KMS-11 (cell line): ENCODE measurements around the gene HES4.

Experiments
- H2AFZ ChIP-seq: fragments of 200-600 bp; sonication (generic); 2 replicates; pipeline ENCODE4 v1.6.1; 2016; ENCODE audit warnings: antibody characterized with exemption, mixed run types, low read depth
- H3K27ac ChIP-seq: fragments of 200-600 bp; sonication (generic); 2 replicates; pipeline ENCODE4 v1.6.1; 2016; ENCODE audit warnings: mild to moderate bottlenecking, mixed run types
- H3K27me3 ChIP-seq: fragments of 200-600 bp; sonication (generic); 2 replicates; pipeline ENCODE4 v1.6.1; 2017; ENCODE audit warnings: mild to moderate bottlenecking, low read depth, mixed run types, moderate library complexity; ENCODE audit not compliant: insufficient read depth
- H3K36me3 ChIP-seq: fragments of 200-600 bp; sonication (generic); 2 replicates; pipeline ENCODE4 v1.6.1; 2017; ENCODE audit warnings: mild to moderate bottlenecking, mixed run types; ENCODE audit not compliant: insufficient read depth
- H3K4me1 ChIP-seq: fragments of 200-600 bp; sonication (generic); 2 replicates; pipeline ENCODE4 v1.6.1; 2016; ENCODE audit warnings: mild to moderate bottlenecking, low read depth, mixed run types; ENCODE audit not compliant: poor library complexity, severe bottlenecking
- H3K4me2 ChIP-seq: fragments of 200-600 bp; sonication (generic); 2 replicates; pipeline ENCODE4 v1.7.0; 2016; ENCODE audit warnings: mild to moderate bottlenecking, mixed run types
- H3K4me3 ChIP-seq: fragments of 200-600 bp; sonication (generic); IDR thresholded peaks from 2 replicates; pipeline ENCODE4 v1.6.1; 2017; ENCODE audit warnings: low read depth, low read length, mixed read lengths; ENCODE audit not compliant: insufficient read depth
- H3K79me2 ChIP-seq: fragments of 200-600 bp; sonication (generic); 2 replicates; pipeline ENCODE4 v1.6.1; 2016; ENCODE audit warnings: low read depth, mixed run types; ENCODE audit not compliant: insufficient read depth
- H3K9ac ChIP-seq: fragments of 200-600 bp; sonication (generic); 2 replicates; pipeline ENCODE4 v1.6.1; 2016; ENCODE audit warnings: mild to moderate bottlenecking, mixed run types
- H4K20me1 ChIP-seq: fragments of 200-600 bp; sonication (generic); 2 replicates; pipeline ENCODE4 v1.6.1; 2016; ENCODE audit warnings: mild to moderate bottlenecking, mixed run types; ENCODE audit not compliant: insufficient read depth
- TF ChIP-seq, protein P1 (sequence below): fragments of 200-600 bp; sonication (generic); conservative IDR thresholded peaks from 2 replicates; pipeline ENCODE4 v1.6.1; 2017; ENCODE audit warnings: low read depth, mild to moderate bottlenecking, antibody characterized with exemption, low read length, moderate library complexity, mixed read lengths

Gene HES4

GRCh38 chr1:1041092-1041523 is 41.2 kb upstream of the HES4 start:
- H2AFZ ChIP-seq, result no peak overlapping the region
- no peak overlapping the region for H3K4me3 ChIP-seq
- peaks cover 43% of the 10 kb centered on the region for H3K27me3 ChIP-seq
- TF ChIP-seq, protein P1, sequence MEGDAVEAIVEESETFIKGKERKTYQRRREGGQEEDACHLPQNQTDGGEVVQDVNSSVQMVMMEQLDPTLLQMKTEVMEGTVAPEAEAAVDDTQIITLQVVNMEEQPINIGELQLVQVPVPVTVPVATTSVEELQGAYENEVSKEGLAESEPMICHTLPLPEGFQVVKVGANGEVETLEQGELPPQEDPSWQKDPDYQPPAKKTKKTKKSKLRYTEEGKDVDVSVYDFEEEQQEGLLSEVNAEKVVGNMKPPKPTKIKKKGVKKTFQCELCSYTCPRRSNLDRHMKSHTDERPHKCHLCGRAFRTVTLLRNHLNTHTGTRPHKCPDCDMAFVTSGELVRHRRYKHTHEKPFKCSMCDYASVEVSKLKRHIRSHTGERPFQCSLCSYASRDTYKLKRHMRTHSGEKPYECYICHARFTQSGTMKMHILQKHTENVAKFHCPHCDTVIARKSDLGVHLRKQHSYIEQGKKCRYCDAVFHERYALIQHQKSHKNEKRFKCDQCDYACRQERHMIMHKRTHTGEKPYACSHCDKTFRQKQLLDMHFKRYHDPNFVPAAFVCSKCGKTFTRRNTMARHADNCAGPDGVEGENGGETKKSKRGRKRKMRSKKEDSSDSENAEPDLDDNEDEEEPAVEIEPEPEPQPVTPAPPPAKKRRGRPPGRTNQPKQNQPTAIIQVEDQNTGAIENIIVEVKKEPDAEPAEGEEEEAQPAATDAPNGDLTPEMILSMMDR, result no peak
- no peaks in the 10 kb centered on the region for H3K79me2 ChIP-seq
- H3K4me2 ChIP-seq, result no peak overlapping the region
- H3K4me1 ChIP-seq, result peaks cover 6% of the 10 kb centered on the region
- H3K9ac ChIP-seq, result no peak overlapping the region
- H3K36me3 ChIP-seq, result no peaks in the 10 kb centered on the region
- H3K27ac ChIP-seq, result no peak overlapping the region
- no peaks in the 10 kb centered on the region for H4K20me1 ChIP-seq

GRCh38 chr1:1040004-1040991 is 40.4 kb upstream of the HES4 start:
- no peak overlapping the region for H2AFZ ChIP-seq
- peaks cover 51% of the 10 kb centered on the region for H3K27me3 ChIP-seq
- TF ChIP-seq, protein P1, result no peak
- no peak overlapping the region for H3K4me2 ChIP-seq
- H3K4me3 ChIP-seq, result no peak overlapping the region
- H3K36me3 ChIP-seq, result no peaks in the 10 kb centered on the region
- peaks cover 6% of the 10 kb centered on the region for H3K4me1 ChIP-seq
- no peaks in the 10 kb centered on the region for H4K20me1 ChIP-seq
- no peak overlapping the region for H3K9ac ChIP-seq
- H3K27ac ChIP-seq, result no peak overlapping the region
- H3K79me2 ChIP-seq, result no peaks in the 10 kb centered on the region

DNA sequence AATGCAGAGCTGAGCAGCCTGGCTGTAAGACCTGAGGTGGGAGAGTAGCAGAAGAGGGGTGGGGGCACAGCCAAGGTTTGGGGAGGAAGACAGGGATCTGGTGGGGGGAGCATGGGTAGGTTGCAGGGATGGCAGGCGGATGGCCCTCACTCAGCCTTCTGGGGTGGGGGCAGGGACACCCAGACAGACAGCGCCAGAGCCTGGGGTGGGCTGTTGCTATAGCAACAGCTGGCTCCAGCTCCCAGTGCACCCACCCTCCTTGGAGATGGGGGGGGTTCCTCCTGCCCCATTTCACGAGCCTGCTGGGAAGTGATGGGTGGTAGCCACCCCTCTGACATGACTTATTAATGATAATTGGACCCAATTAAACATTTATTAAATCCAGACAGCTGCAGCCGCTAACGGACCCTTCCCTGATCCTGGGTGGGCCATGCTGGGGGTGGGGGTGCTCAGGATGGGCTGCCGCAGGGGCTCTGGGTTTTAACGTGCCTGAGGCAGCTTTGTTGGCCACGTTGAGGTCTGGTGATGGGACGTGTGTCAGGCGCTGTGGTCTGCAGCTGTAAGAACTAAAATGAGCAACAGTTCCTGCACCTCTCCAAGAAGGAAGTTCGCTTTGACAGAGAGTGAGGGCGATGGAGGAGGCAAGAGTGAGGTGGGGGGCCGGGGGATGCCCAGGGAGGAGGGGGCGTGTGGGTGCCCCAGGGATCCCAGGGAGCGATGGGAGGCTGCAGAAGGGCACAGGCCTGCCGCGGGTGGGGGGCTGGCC is 39.4 kb upstream of the HES4 start:
- no peaks in the 10 kb centered on the region for H3K79me2 ChIP-seq
- TF ChIP-seq, protein P1, result no peak
- H3K27ac ChIP-seq, result no peak overlapping the region
- no peaks in the 10 kb centered on the region for H4K20me1 ChIP-seq
- peaks cover 6% of the 10 kb centered on the region for H3K4me1 ChIP-seq
- H2AFZ ChIP-seq, result no peak overlapping the region
- H3K4me3 ChIP-seq, result no peak overlapping the region
- peaks cover 57% of the 10 kb centered on the region for H3K27me3 ChIP-seq
- H3K9ac ChIP-seq, result no peak overlapping the region
- no peaks in the 10 kb centered on the region for H3K36me3 ChIP-seq
- H3K4me2 ChIP-seq, result no peak overlapping the region

DNA sequence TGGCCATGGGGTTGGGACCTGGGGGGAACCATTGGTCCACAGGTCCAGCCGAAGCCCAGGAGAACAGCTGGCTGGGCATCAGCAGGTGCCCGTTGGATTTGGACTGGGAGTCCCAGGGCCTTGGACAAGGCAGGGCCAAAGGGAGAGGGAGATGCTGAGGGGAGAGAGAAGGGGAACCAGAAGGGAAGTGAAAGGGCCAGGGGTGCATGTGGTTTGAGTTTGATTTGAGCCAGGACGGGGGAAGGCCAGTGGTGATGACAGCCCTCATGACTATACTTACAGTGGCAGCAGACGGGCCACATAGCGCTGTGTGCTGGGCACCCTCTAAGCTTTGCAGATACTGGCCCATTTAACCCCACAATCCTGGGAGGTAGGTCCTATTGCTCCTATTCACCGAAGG is 38.8 kb upstream of the HES4 start:
- peaks cover 63% of the 10 kb centered on the region for H3K27me3 ChIP-seq
- H3K9ac ChIP-seq, result no peak overlapping the region
- H3K4me1 ChIP-seq, result peaks cover 6% of the 10 kb centered on the region
- H2AFZ ChIP-seq, result no peak overlapping the region
- H3K4me3 ChIP-seq, result no peak overlapping the region
- TF ChIP-seq, protein P1, result no peak
- H4K20me1 ChIP-seq, result no peaks in the 10 kb centered on the region
- H3K27ac ChIP-seq, result no peak overlapping the region
- no peaks in the 10 kb centered on the region for H3K79me2 ChIP-seq
- H3K36me3 ChIP-seq, result no peaks in the 10 kb centered on the region
- no peak overlapping the region for H3K4me2 ChIP-seq
